ENCODE measurements around the gene HIF3A.

HIF3A gene

DNA sequence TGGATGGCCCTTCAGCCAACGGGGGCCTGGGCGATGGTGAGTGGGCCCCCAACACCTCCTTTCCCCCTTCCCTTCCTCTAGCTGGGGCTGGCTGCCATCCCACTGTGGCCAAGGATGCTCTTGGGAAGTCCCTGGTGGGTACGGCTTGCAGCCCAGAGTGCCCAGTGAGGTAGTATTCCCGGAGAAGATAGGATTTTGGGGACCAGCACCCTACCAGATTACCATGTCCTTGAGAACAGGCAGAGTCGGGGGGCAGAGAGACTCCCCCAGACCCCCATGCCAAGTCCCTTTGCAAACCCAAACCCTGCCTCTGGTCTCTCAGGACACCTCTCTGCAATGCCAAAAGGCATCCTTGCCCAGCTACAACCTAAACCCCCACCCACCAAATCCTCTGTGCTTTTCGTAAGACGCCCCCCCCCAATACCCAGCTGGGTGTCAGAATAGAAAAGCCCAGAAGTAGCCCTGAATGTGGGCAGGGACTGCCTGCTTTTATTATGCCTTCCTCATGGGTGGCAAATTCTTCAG lies 1.7 kb downstream of the HIF3A start:
- Histone ChIP-seq H3F3A (ENCODE audit: insufficient read depth, low read length) (no peaks in the 10 kb centered on the region), H3K9ac (ENCODE audit: low read length) (no peak overlapping the region), H2AFZ (ENCODE audit: low read length) (no peak overlapping the region), H3K36me3 (replicated peaks; ENCODE audit: insufficient read depth, low read length) (no peaks in the 10 kb centered on the region), H3K9me2 (replicated peaks; ENCODE audit: insufficient read depth, low read length) (no peaks in the 10 kb centered on the region), H3K79me2 (ENCODE audit: low read length) (no peaks in the 10 kb centered on the region), H3K4me1 (ENCODE audit: low read length) (no peaks in the 10 kb centered on the region), H3K27me3 (replicated peaks; ENCODE audit: insufficient read depth, low read length) (peaks cover 68% of the 10 kb centered on the region), H3K4me2 (ENCODE audit: low read depth, low read length) (no peak overlapping the region), H3K4me3 (ENCODE audit: low read length) (no peak overlapping the region), H3K9me3 (replicated peaks; ENCODE audit: insufficient read depth, low read length) (no peaks in the 10 kb centered on the region), H4K20me1 (ENCODE audit: insufficient read depth, low read length) (no peaks in the 10 kb centered on the region), H3K27ac (ENCODE audit: low read length) (no peak overlapping the region)
- DNase-seq = no peak
- TF ChIP-seq, protein P1, sequence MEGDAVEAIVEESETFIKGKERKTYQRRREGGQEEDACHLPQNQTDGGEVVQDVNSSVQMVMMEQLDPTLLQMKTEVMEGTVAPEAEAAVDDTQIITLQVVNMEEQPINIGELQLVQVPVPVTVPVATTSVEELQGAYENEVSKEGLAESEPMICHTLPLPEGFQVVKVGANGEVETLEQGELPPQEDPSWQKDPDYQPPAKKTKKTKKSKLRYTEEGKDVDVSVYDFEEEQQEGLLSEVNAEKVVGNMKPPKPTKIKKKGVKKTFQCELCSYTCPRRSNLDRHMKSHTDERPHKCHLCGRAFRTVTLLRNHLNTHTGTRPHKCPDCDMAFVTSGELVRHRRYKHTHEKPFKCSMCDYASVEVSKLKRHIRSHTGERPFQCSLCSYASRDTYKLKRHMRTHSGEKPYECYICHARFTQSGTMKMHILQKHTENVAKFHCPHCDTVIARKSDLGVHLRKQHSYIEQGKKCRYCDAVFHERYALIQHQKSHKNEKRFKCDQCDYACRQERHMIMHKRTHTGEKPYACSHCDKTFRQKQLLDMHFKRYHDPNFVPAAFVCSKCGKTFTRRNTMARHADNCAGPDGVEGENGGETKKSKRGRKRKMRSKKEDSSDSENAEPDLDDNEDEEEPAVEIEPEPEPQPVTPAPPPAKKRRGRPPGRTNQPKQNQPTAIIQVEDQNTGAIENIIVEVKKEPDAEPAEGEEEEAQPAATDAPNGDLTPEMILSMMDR (IDR thresholded peaks at IDR 0.05; ENCODE audit: low read length) = no peak
- TF ChIP-seq EZH2 (optimal IDR thresholded peaks at IDR 0.05; ENCODE audit: low read depth, low read length) (no peak), EZH2phosphoT487 (IDR thresholded peaks at IDR 0.05; ENCODE audit: low read length) (no peak)

DNA sequence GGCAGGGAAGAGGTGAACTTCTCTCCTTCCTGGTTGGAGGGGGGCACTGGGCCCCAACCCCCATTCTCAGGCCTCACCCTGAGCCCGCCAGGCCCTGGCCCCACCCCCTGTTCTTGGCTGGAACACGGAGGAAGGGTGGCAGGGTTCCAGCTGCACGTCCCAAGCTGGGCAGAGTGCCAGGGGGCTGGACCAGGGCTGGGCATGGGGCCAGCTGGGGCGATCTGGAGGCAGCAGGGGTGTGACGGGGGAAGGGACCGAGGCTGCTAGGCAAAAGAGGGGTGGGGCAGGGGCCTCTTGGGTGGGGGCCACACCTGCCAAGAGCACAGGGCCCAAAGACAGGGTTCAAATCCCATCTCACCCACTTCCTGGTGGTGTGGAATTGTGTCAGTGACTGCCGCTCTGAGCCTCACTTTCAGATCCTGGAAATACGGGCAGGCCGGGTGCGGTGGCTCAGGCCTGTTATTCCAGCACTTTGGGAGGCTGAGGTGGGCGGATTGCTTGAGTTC lies 2.2 kb downstream of the HIF3A start:
- H2AFZ ChIP-seq (ENCODE audit: low read length) = no peak overlapping the region
- H3K27ac ChIP-seq (ENCODE audit: low read length) = no peak overlapping the region
- TF ChIP-seq, protein P1 (IDR thresholded peaks at IDR 0.05; ENCODE audit: low read length) = no peak
- no peak for TF ChIP-seq EZH2phosphoT487 (IDR thresholded peaks at IDR 0.05; ENCODE audit: low read length)
- TF ChIP-seq EZH2 (optimal IDR thresholded peaks at IDR 0.05; ENCODE audit: low read depth, low read length) = no peak
- no peak overlapping the region for H3K4me2 ChIP-seq (ENCODE audit: low read depth, low read length)
- H3K9me3 ChIP-seq (replicated peaks; ENCODE audit: insufficient read depth, low read length) = no peaks in the 10 kb centered on the region
- no peaks in the 10 kb centered on the region for H3K79me2 ChIP-seq (ENCODE audit: low read length)
- no peak overlapping the region for H3K4me3 ChIP-seq (ENCODE audit: low read length)
- DNase-seq = no peak
- no peaks in the 10 kb centered on the region for H3K9me2 ChIP-seq (replicated peaks; ENCODE audit: insufficient read depth, low read length)
- H4K20me1 ChIP-seq (ENCODE audit: insufficient read depth, low read length) = no peaks in the 10 kb centered on the region
- H3K36me3 ChIP-seq (replicated peaks; ENCODE audit: insufficient read depth, low read length) = no peaks in the 10 kb centered on the region
- H3K4me1 ChIP-seq (ENCODE audit: low read length) = no peaks in the 10 kb centered on the region
- peaks cover 64% of the 10 kb centered on the region for H3K27me3 ChIP-seq (replicated peaks; ENCODE audit: insufficient read depth, low read length)
- H3K9ac ChIP-seq (ENCODE audit: low read length) = no peak overlapping the region
- H3F3A ChIP-seq (ENCODE audit: insufficient read depth, low read length) = no peaks in the 10 kb centered on the region

DNA sequence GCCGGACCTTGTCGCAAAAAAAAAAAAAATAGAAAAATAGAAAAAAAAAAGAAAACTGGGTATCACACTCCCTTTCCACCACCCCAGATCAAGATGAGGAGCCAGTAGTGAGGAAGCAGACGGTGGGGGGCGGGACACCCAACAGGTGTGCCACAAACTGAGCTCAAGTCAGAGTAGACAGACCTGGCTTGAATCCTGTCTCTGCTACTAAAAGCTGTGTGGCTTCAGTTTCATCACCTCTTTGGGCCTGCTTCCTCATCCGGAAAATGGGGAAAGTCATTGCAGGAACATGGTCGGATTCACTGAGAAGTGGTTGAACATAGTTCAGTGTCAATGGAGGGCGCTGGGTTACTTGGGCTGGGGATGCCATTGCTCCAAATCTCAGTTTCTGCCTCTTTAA lies 2.9 kb downstream of the HIF3A start:
- H3K4me1 ChIP-seq (ENCODE audit: low read length) = no peaks in the 10 kb centered on the region
- H3K27me3 ChIP-seq (replicated peaks; ENCODE audit: insufficient read depth, low read length) = peaks cover 58% of the 10 kb centered on the region
- H4K20me1 ChIP-seq (ENCODE audit: insufficient read depth, low read length) = no peaks in the 10 kb centered on the region
- no peak for TF ChIP-seq EZH2 (optimal IDR thresholded peaks at IDR 0.05; ENCODE audit: low read depth, low read length)
- no peaks in the 10 kb centered on the region for H3K9me3 ChIP-seq (replicated peaks; ENCODE audit: insufficient read depth, low read length)
- H3K4me2 ChIP-seq (ENCODE audit: low read depth, low read length) = no peak overlapping the region
- no peaks in the 10 kb centered on the region for H3F3A ChIP-seq (ENCODE audit: insufficient read depth, low read length)
- H2AFZ ChIP-seq (ENCODE audit: low read length) = no peak overlapping the region
- no peaks in the 10 kb centered on the region for H3K9me2 ChIP-seq (replicated peaks; ENCODE audit: insufficient read depth, low read length)
- no peak overlapping the region for H3K27ac ChIP-seq (ENCODE audit: low read length)
- no peak overlapping the region for H3K9ac ChIP-seq (ENCODE audit: low read length)
- H3K79me2 ChIP-seq (ENCODE audit: low read length) = no peaks in the 10 kb centered on the region
- no peak overlapping the region for H3K4me3 ChIP-seq (ENCODE audit: low read length)
- DNase-seq = no peak
- H3K36me3 ChIP-seq (replicated peaks; ENCODE audit: insufficient read depth, low read length) = no peaks in the 10 kb centered on the region

DNA sequence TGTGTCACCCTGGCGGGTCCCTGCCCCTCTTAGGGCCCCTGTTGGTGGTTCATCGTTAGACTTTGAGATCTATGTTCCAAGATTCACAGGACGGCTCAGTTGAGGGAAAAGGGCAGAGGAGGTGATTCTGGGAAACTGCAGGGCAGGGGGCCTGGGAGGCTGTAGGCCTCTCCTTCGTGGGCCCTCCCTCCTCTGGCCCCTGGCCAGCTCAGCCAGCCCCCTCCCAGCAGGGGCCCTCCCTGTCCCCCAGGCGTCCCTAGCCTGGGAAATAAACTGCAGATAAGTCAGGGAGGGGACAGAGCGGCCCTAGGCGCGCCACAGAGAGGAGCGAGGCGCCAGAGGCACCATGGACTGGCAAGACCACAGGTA lies 6.5 kb downstream of the HIF3A start:
- Histone ChIP-seq H3K79me2 (ENCODE audit: low read length) (no peaks in the 10 kb centered on the region), H3K4me1 (ENCODE audit: low read length) (no peaks in the 10 kb centered on the region), H3K4me3 (ENCODE audit: low read length) (no peak overlapping the region), H3K36me3 (replicated peaks; ENCODE audit: insufficient read depth, low read length) (no peaks in the 10 kb centered on the region), H3K9ac (ENCODE audit: low read length) (no peak overlapping the region), H4K20me1 (ENCODE audit: insufficient read depth, low read length) (no peaks in the 10 kb centered on the region), H3K4me2 (ENCODE audit: low read depth, low read length) (no peak overlapping the region), H3K27ac (ENCODE audit: low read length) (no peak overlapping the region), H3K27me3 (replicated peaks; ENCODE audit: insufficient read depth, low read length) (peaks cover 52% of the 10 kb centered on the region), H3K9me3 (replicated peaks; ENCODE audit: insufficient read depth, low read length) (no peaks in the 10 kb centered on the region), H3F3A (ENCODE audit: insufficient read depth, low read length) (no peaks in the 10 kb centered on the region), H2AFZ (ENCODE audit: low read length) (no peak overlapping the region), H3K9me2 (replicated peaks; ENCODE audit: insufficient read depth, low read length) (no peaks in the 10 kb centered on the region)
- TF ChIP-seq EZH2 (optimal IDR thresholded peaks at IDR 0.05; ENCODE audit: low read depth, low read length) = no peak
- TF ChIP-seq, protein P1 (IDR thresholded peaks at IDR 0.05; ENCODE audit: low read length) = no peak
- no peak for TF ChIP-seq EZH2phosphoT487 (IDR thresholded peaks at IDR 0.05; ENCODE audit: low read length)
- no peak for DNase-seq
